ENCODE measurements around the gene DACH2. TPM values are rescaled to one million over a fixed set of nuclear protein-coding genes. Genes with fewer than 3 reads are reported as not detected.

Gene DACH2
- total RNA-seq, 2 experiments from 2014 or later = not detected

- POLR2A ChIA-PET = no interaction called here
- H3K27ac Mint-ChIP-seq = no peak overlapping the region
- H3K4me3 Mint-ChIP-seq = no peak overlapping the region
Observed at GRCh38 chrX:86711531-86712180, 563.4 kb downstream of the DACH2 start.

GRCh38 chrX:86714441-86714840, 566.2 kb downstream of the DACH2 start:
- H3K27ac Mint-ChIP-seq = no peak overlapping the region
- H3K4me1 Mint-ChIP-seq = no peaks in the 10 kb centered on the region
- ChIA-PET CTCF (no interaction called here), POLR2A (no interaction called here)
- no peaks in the 10 kb centered on the region for H3K9me3 Mint-ChIP-seq
- no peaks in the 10 kb centered on the region for H3K36me3 Mint-ChIP-seq (ENCODE audit: low read depth)
- no peaks in the 10 kb centered on the region for H3K27me3 Mint-ChIP-seq
- H3K4me3 Mint-ChIP-seq = no peak overlapping the region
- no peak for DNase-seq

More at GRCh38 chrX:86711531-86712180, 563.4 kb downstream of the DACH2 start:
- H3K9me3 Mint-ChIP-seq = no peaks in the 10 kb centered on the region
- H3K4me1 Mint-ChIP-seq = no peaks in the 10 kb centered on the region
- no peak for DNase-seq
- no peaks in the 10 kb centered on the region for H3K36me3 Mint-ChIP-seq (ENCODE audit: low read depth)
- no peaks in the 10 kb centered on the region for H3K27me3 Mint-ChIP-seq
- CTCF ChIA-PET = interaction anchor here (0.6 kb wide), 1 partner anchor 1782 kb away, joined by 4 read pairs; no protein-coding TSS in a partner anchor

GRCh38 chrX:86724277-86724676, 576.0 kb downstream of the DACH2 start:
- H3K9me3 Mint-ChIP-seq = peaks cover 5% of the 10 kb centered on the region
- no peak overlapping the region for H3K27ac Mint-ChIP-seq
- no peaks in the 10 kb centered on the region for H3K4me1 Mint-ChIP-seq
- CTCF ChIA-PET = no interaction called here
- no peak overlapping the region for H3K4me3 Mint-ChIP-seq
- POLR2A ChIA-PET = no interaction called here
- DNase-seq = no peak
- H3K36me3 Mint-ChIP-seq (ENCODE audit: low read depth) = no peaks in the 10 kb centered on the region
- no peaks in the 10 kb centered on the region for H3K27me3 Mint-ChIP-seq

GRCh38 chrX:86747091-86747490, 598.8 kb downstream of the DACH2 start:
- H3K27ac Mint-ChIP-seq = no peak overlapping the region
- ChIA-PET CTCF (no interaction called here), POLR2A (no interaction called here)
- no peak for DNase-seq
- H3K36me3 Mint-ChIP-seq (ENCODE audit: low read depth) = no peaks in the 10 kb centered on the region
- no peaks in the 10 kb centered on the region for H3K27me3 Mint-ChIP-seq
- no peak overlapping the region for H3K4me3 Mint-ChIP-seq
- no peaks in the 10 kb centered on the region for H3K9me3 Mint-ChIP-seq
- H3K4me1 Mint-ChIP-seq = no peaks in the 10 kb centered on the region

GRCh38 chrX:86805241-86805640, 657.0 kb downstream of the DACH2 start:
- Mint-ChIP-seq H3K27me3 (no peaks in the 10 kb centered on the region), H3K4me3 (no peak overlapping the region), H3K27ac (no peak overlapping the region), H3K4me1 (no peaks in the 10 kb centered on the region), H3K9me3 (no peaks in the 10 kb centered on the region), H3K36me3 (ENCODE audit: low read depth) (no peaks in the 10 kb centered on the region)
- ChIA-PET POLR2A (no interaction called here), CTCF (no interaction called here)
- DNase-seq = no peak

GRCh38 chrX:86806786-86807185, 658.5 kb downstream of the DACH2 start:
- no peaks in the 10 kb centered on the region for H3K27me3 Mint-ChIP-seq
- ChIA-PET POLR2A (no interaction called here), CTCF (no interaction called here)
- H3K4me3 Mint-ChIP-seq = no peak overlapping the region
- H3K36me3 Mint-ChIP-seq (ENCODE audit: low read depth) = no peaks in the 10 kb centered on the region
- no peak for DNase-seq
- H3K4me1 Mint-ChIP-seq = no peaks in the 10 kb centered on the region
- H3K9me3 Mint-ChIP-seq = no peaks in the 10 kb centered on the region
- H3K27ac Mint-ChIP-seq = no peak overlapping the region

GRCh38 chrX:86809651-86810050, 661.4 kb downstream of the DACH2 start:
- CTCF ChIA-PET = no interaction called here
- H3K4me1 Mint-ChIP-seq = no peaks in the 10 kb centered on the region
- DNase-seq = no peak
- POLR2A ChIA-PET = no interaction called here
- H3K27me3 Mint-ChIP-seq = no peaks in the 10 kb centered on the region
- no peak overlapping the region for H3K4me3 Mint-ChIP-seq
- no peak overlapping the region for H3K27ac Mint-ChIP-seq
- no peaks in the 10 kb centered on the region for H3K36me3 Mint-ChIP-seq (ENCODE audit: low read depth)
- H3K9me3 Mint-ChIP-seq = no peaks in the 10 kb centered on the region

GRCh38 chrX:86829786-86830185, 681.5 kb downstream of the DACH2 start:
- ChIA-PET CTCF (no interaction called here), POLR2A (no interaction called here)
- no peak for DNase-seq
- no peak overlapping the region for H3K27ac Mint-ChIP-seq
- H3K4me3 Mint-ChIP-seq = no peak overlapping the region
- no peaks in the 10 kb centered on the region for H3K4me1 Mint-ChIP-seq
- no peaks in the 10 kb centered on the region for H3K36me3 Mint-ChIP-seq (ENCODE audit: low read depth)
- H3K27me3 Mint-ChIP-seq = no peaks in the 10 kb centered on the region
- H3K9me3 Mint-ChIP-seq = no peaks in the 10 kb centered on the region

GRCh38 chrX:86830685-86831084, 682.4 kb downstream of the DACH2 start:
- Mint-ChIP-seq H3K4me3 (no peak overlapping the region), H3K9me3 (no peaks in the 10 kb centered on the region), H3K36me3 (ENCODE audit: low read depth) (no peaks in the 10 kb centered on the region), H3K27ac (no peak overlapping the region), H3K4me1 (no peaks in the 10 kb centered on the region), H3K27me3 (no peaks in the 10 kb centered on the region)
- ChIA-PET CTCF (no interaction called here), POLR2A (no interaction called here)
- no peak for DNase-seq

GRCh38 chrX:86845101-86845500, 696.9 kb downstream of the DACH2 start:
- no peak overlapping the region for H3K4me3 Mint-ChIP-seq
- ChIA-PET CTCF (no interaction called here), POLR2A (no interaction called here)
- DNase-seq = no peak
- H3K4me1 Mint-ChIP-seq = no peaks in the 10 kb centered on the region
- no peaks in the 10 kb centered on the region for H3K27me3 Mint-ChIP-seq
- H3K9me3 Mint-ChIP-seq = no peaks in the 10 kb centered on the region
- H3K27ac Mint-ChIP-seq = no peak overlapping the region
- no peaks in the 10 kb centered on the region for H3K36me3 Mint-ChIP-seq (ENCODE audit: low read depth)

Other genes with a start within 250 kb of the DACH2 start
- 10 to 100 TPM; 16.7 to 18.3 TPM for gene CHM, start 100.9 kb upstream of the DACH2 start, total RNA-seq

Measured in activated CD4-positive, alpha-beta T cell treated with anti-CD3 and anti-CD28 coated beads, Interleukin-2, amount 10 ng/mL, durations not matched to agents 7 days and 5 days (primary cell).